GM15510 (cell line): ENCODE results near the gene MPC1L.

Experiments
- POLR2A ChIP-seq: IDR thresholded peaks from 3 replicates; pipeline ENCODE4 v1.6.1; 2011; ENCODE audit warnings: borderline replicate concordance; ENCODE audit not compliant: insufficient read length; ENCODE audit errors: extremely low read depth

Gene MPC1L

GRCh38 chrX:40671126-40671525 is 47.9 kb downstream of the MPC1L start:
- TF ChIP-seq POLR2A, result no peak
